DOHH2 (cell line): ENCODE measurements around the gene UVRAG.

Experiments used
- H3F3A ChIP-seq: fragments of 200-600 bp; sonication (generic), shearing (Covaris generic); 2 replicates; pipeline ENCODE4 v1.6.0; 2016; ENCODE audit warnings: antibody characterized with exemption, mild to moderate bottlenecking; ENCODE audit not compliant: control insufficient read depth, insufficient read depth
- H3K27ac ChIP-seq: fragments of 200-600 bp; sonication (generic); 2 replicates; pipeline ENCODE4 v1.5.1; 2014; ENCODE audit warnings: low read depth, mild to moderate bottlenecking, low read length, moderate library complexity
- H3K27me3 ChIP-seq: fragments of 200-600 bp; sonication (generic); 2 replicates; pipeline ENCODE4 v1.6.1; 2014; ENCODE audit warnings: mild to moderate bottlenecking, low read length, mixed read lengths; ENCODE audit not compliant: control insufficient read depth
- H3K36me3 ChIP-seq: fragments of 200-600 bp; sonication (generic); 2 replicates; pipeline ENCODE4 v1.6.1; 2014; ENCODE audit warnings: mild to moderate bottlenecking, low read length, moderate library complexity, mixed read lengths; ENCODE audit not compliant: control insufficient read depth
- H3K4me1 ChIP-seq: fragments of 200-600 bp; sonication (generic); 2 replicates; pipeline ENCODE4 v1.6.1; 2014; ENCODE audit warnings: mild to moderate bottlenecking, low read length, mixed read lengths; ENCODE audit not compliant: control insufficient read depth
- H3K4me2 ChIP-seq: fragments of 200-600 bp; sonication (generic); 2 replicates; pipeline ENCODE4 v1.6.0; 2014; ENCODE audit warnings: mild to moderate bottlenecking, low read length, moderate library complexity
- H3K4me3 ChIP-seq: fragments of 200-600 bp; sonication (generic); 2 replicates; pipeline ENCODE4 v1.5.1; 2014; ENCODE audit warnings: mild to moderate bottlenecking, low read length, mixed read lengths
- H3K79me2 ChIP-seq: fragments of 200-600 bp; sonication (generic); 2 replicates; pipeline ENCODE4 v1.6.1; 2014; ENCODE audit warnings: mild to moderate bottlenecking, low read length, mixed read lengths; ENCODE audit not compliant: control insufficient read depth
- H3K9me2 ChIP-seq: fragments of 200-600 bp; sonication (generic); replicated peaks from 2 replicates; pipeline ENCODE4 v1.6.1; 2014; ENCODE audit warnings: mild to moderate bottlenecking, low read length, mixed read lengths; ENCODE audit not compliant: control insufficient read depth
- H3K9me3 ChIP-seq: fragments of 200-600 bp; sonication (generic); 2 replicates; pipeline ENCODE4 v1.6.1; 2014; ENCODE audit warnings: antibody characterized with exemption, low read length, mixed read lengths; ENCODE audit not compliant: control insufficient read depth, insufficient read depth
- H4K20me1 ChIP-seq: fragments of 200-600 bp; sonication (generic); 2 replicates; pipeline ENCODE4 v1.6.0; 2014; ENCODE audit warnings: low read depth, mild to moderate bottlenecking, antibody characterized with exemption, low read length, moderate library complexity; ENCODE audit not compliant: control insufficient read depth, insufficient read depth
- EZH2phosphoT487 ChIP-seq: fragments of 200-600 bp; sonication (generic); IDR thresholded peaks from 2 replicates; pipeline ENCODE4 v1.6.1; 2017; ENCODE audit warnings: borderline replicate concordance, mild to moderate bottlenecking, antibody characterized with exemption, low read length, moderate library complexity, mixed read lengths
- TF ChIP-seq, protein P1 (sequence below): fragments of 200-600 bp; sonication (generic); IDR thresholded peaks from one replicate; pipeline ENCODE4 v1.5.1; 2014; ENCODE audit warnings: antibody characterized with exemption, mild to moderate bottlenecking, low read depth, low read length; ENCODE audit not compliant: poor library complexity, severe bottlenecking

The UVRAG gene

DNA sequence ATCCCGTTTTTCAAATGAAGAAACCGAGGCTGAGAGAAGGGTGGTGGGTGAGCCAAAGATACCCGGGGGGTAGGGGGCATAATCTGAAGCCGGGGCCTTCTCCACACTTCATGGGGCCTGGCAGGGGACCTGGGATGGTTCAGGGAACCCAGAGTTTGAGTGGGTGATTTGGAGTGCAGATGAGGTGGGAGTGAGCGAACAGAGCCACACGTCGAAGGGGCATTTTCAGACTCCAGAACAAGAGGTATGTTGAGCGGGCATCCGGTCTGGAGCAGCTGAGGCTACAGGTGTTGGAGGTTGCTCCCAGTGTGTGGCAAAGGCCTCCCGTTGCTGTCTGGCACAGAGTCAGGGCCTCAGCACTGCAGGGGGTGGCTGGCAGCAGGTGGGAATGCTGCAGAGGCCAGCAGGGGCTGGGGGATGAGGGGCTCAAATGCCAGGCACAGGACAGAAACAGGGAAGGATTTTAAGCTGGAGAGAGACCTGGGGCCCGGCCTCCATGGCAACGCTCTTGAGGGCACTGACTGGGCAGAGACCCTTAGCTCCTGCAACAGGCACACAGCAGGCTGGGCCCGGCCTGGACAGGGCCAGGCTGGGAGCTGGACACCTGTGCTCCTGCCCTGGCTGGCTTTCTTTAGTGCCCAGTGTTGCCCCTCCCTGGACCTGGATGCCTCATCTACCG is 345.1 kb downstream of the UVRAG start:
- Histone ChIP-seq H3K4me2 (no peak overlapping the region), H3K27me3 (no peaks in the 10 kb centered on the region), H3F3A (no peaks in the 10 kb centered on the region), H3K9me2 (no peaks in the 10 kb centered on the region), H3K36me3 (no peaks in the 10 kb centered on the region), H3K79me2 (no peaks in the 10 kb centered on the region), H3K9me3 (no peaks in the 10 kb centered on the region), H4K20me1 (no peaks in the 10 kb centered on the region), H3K27ac (no peak overlapping the region), H3K4me3 (no peak overlapping the region), H3K4me1 (no peaks in the 10 kb centered on the region)
- TF ChIP-seq, protein P1, sequence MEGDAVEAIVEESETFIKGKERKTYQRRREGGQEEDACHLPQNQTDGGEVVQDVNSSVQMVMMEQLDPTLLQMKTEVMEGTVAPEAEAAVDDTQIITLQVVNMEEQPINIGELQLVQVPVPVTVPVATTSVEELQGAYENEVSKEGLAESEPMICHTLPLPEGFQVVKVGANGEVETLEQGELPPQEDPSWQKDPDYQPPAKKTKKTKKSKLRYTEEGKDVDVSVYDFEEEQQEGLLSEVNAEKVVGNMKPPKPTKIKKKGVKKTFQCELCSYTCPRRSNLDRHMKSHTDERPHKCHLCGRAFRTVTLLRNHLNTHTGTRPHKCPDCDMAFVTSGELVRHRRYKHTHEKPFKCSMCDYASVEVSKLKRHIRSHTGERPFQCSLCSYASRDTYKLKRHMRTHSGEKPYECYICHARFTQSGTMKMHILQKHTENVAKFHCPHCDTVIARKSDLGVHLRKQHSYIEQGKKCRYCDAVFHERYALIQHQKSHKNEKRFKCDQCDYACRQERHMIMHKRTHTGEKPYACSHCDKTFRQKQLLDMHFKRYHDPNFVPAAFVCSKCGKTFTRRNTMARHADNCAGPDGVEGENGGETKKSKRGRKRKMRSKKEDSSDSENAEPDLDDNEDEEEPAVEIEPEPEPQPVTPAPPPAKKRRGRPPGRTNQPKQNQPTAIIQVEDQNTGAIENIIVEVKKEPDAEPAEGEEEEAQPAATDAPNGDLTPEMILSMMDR: no peak
- no peak for TF ChIP-seq EZH2phosphoT487

DNA sequence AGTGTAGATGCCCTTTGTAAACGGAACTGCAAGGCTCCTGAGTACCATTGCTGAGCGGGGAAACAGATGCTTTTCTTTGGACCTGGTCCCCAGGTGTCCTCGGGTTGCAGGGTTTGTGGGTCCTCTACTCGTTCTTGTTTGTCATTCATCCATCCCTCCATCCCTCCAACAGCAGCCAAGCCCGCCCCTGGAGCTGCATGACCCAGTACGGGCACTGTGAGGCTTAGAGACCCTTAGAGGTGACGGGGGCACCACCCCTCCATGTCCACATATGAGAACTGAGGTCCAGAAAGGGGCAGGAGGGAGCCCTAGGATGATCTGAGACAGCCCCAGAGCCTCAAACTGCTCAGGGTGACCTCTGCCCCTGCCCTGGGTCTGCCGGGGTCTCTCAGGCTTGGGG is 345.8 kb downstream of the UVRAG start:
- H3K36me3 ChIP-seq: no peaks in the 10 kb centered on the region
- H3K27me3 ChIP-seq: no peaks in the 10 kb centered on the region
- TF ChIP-seq EZH2phosphoT487: no peak
- TF ChIP-seq, protein P1: no peak
- no peaks in the 10 kb centered on the region for H4K20me1 ChIP-seq
- H3K9me3 ChIP-seq: no peaks in the 10 kb centered on the region
- no peak overlapping the region for H3K27ac ChIP-seq
- H3K4me3 ChIP-seq: no peak overlapping the region
- H3K4me1 ChIP-seq: no peaks in the 10 kb centered on the region
- no peaks in the 10 kb centered on the region for H3F3A ChIP-seq
- H3K9me2 ChIP-seq: no peaks in the 10 kb centered on the region
- no peaks in the 10 kb centered on the region for H3K79me2 ChIP-seq
- H3K4me2 ChIP-seq: no peak overlapping the region

DNA sequence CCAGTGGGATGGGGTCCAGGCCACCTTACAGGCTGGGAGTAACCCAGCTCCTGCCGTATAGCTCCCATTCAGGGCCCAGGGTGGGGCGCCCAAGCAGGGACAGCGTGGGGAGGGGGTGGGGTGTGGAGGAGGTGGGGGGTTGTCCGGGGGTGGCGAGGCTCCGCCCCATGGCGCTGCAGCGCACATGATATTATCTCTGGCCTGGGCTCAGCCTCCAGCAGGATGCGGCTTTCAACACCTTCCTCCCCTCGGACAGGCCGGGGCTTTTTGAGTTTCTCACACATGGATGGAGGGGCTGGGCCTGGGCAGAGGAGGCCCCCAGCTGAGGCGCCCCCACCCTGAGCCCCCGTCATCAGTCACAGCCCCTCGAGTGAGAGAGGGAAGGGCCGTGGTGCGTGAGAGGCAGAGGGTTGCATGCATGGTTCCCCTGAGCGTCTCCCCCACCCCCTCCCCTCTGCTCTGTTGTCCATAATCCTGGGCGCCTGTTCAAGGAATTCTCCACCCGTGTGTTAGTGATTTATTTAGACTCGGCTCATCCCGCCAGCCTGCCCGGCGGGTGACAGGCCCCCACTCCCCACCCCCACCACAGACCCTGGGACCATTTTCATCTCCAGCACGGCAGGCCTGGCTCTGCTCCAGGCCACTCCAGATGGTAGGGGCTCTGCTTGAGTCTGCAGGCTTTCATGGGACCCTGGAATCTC is 346.4 kb downstream of the UVRAG start:
- TF ChIP-seq, protein P1: no peak
- no peak for TF ChIP-seq EZH2phosphoT487
- Histone ChIP-seq H3K9me3 (no peaks in the 10 kb centered on the region), H3K4me3 (no peak overlapping the region), H3F3A (no peaks in the 10 kb centered on the region), H3K79me2 (no peaks in the 10 kb centered on the region), H3K36me3 (no peaks in the 10 kb centered on the region), H3K27me3 (peaks cover 3% of the 10 kb centered on the region; the same call in 1 of the 2 replicates), H3K4me1 (no peaks in the 10 kb centered on the region), H4K20me1 (no peaks in the 10 kb centered on the region), H3K9me2 (no peaks in the 10 kb centered on the region), H3K27ac (no peak overlapping the region), H3K4me2 (no peak overlapping the region)
